Neural progenitor cell (in vitro differentiated cells): ENCODE measurements around the gene NRCAM. TPM values are rescaled to one million over a fixed set of nuclear protein-coding genes. Genes with fewer than 3 reads are reported as not detected.
"Not testable (repeated sequence)": the region's sequence is repeated elsewhere in the genome, so short reads cannot be mapped to it uniquely, and the experiment has no call there.

Source experiments
- DNase-seq: peaks from one replicate; pipeline ENCODE4 v3.0.0-alpha.2; 2016; ENCODE audit warnings: low spot score
- H2AFZ ChIP-seq: fragments of 200-600 bp; sonication (generic); replicated peaks from 2 replicates; pipeline ENCODE4 v1.6.1; 2016; ENCODE audit warnings: antibody characterized with exemption
- H3F3A ChIP-seq: fragments of 200-600 bp; sonication (generic); 2 replicates; pipeline ENCODE4 v1.6.1; 2016; ENCODE audit warnings: antibody characterized with exemption, low read depth
- H3K27ac ChIP-seq: fragments of 200-600 bp; sonication (generic); 2 replicates; pipeline ENCODE4 v1.5.1; 2016; ENCODE audit warnings: mild to moderate bottlenecking
- H3K27me3 ChIP-seq: fragments of 200-600 bp; sonication (generic); 2 replicates; pipeline ENCODE4 v1.6.1; 2016; ENCODE audit warnings: mild to moderate bottlenecking, moderate library complexity
- H3K36me3 ChIP-seq: fragments of 200-600 bp; sonication (generic); 2 replicates; pipeline ENCODE4 v1.5.1; 2016
- H3K4me1 ChIP-seq: fragments of 200-600 bp; sonication (generic); 2 replicates; pipeline ENCODE4 v1.6.1; 2016; ENCODE audit warnings: mixed run types
- H3K4me2 ChIP-seq: fragments of 200-600 bp; sonication (generic); 2 replicates; pipeline ENCODE4 v1.6.1; 2016
- H3K4me3 ChIP-seq: fragments of 200-600 bp; sonication (generic); 2 replicates; pipeline ENCODE4 v1.5.1; 2016
- H3K79me2 ChIP-seq: fragments of 200-600 bp; sonication (generic); 2 replicates; pipeline ENCODE4 v1.6.1; 2016; ENCODE audit warnings: low read depth
- H3K9ac ChIP-seq: fragments of 200-600 bp; sonication (generic); 2 replicates; pipeline ENCODE4 v1.6.1; 2016
- H3K9me3 ChIP-seq: fragments of 200-600 bp; sonication (generic); 2 replicates; pipeline ENCODE4 v1.5.1; 2016; ENCODE audit warnings: low read depth
- H4K20me1 ChIP-seq: fragments of 200-600 bp; sonication (generic); 2 replicates; pipeline ENCODE4 v1.6.1; 2016; ENCODE audit warnings: low read depth
- H3K27ac Mint-ChIP-seq: 3 replicates; pipeline ENCODE4 v1.8.0; 2021; ENCODE audit warnings: mixed read lengths
- H3K27me3 Mint-ChIP-seq: 2 replicates; pipeline ENCODE4 v1.8.0; 2022; ENCODE audit warnings: low read depth, mild to moderate bottlenecking, inconsistent platforms, moderate library complexity, mixed read lengths; ENCODE audit not compliant: insufficient read depth
- H3K36me3 Mint-ChIP-seq: 3 replicates; pipeline ENCODE4 v1.8.0; 2021; ENCODE audit warnings: mixed read lengths
- H3K4me1 Mint-ChIP-seq: 3 replicates; pipeline ENCODE4 v1.8.0; 2021; ENCODE audit warnings: mixed read lengths
- H3K4me3 Mint-ChIP-seq: 3 replicates; pipeline ENCODE4 v1.8.0; 2021; ENCODE audit warnings: mild to moderate bottlenecking, moderate library complexity, mixed read lengths
- H3K9me3 Mint-ChIP-seq: 3 replicates; pipeline ENCODE4 v1.8.0; 2020; ENCODE audit warnings: mixed read lengths
- CTCF ChIP-seq: fragments of 200-600 bp; sonication (generic); IDR thresholded peaks from 2 replicates; pipeline ENCODE4 v1.5.1; 2017; ENCODE audit warnings: antibody characterized with exemption, mild to moderate bottlenecking
- EZH2 ChIP-seq: fragments of 200-600 bp; sonication (generic); IDR thresholded peaks from 2 replicates; pipeline ENCODE4 v1.6.1; 2017; ENCODE audit warnings: antibody characterized with exemption, mild to moderate bottlenecking, moderate library complexity
- EZH2phosphoT487 ChIP-seq: fragments of 200-600 bp; sonication (generic); IDR thresholded peaks from 2 replicates; pipeline ENCODE4 v1.6.1; 2017; ENCODE audit warnings: antibody characterized with exemption
- total RNA-seq: library from RNA; depleted of rRNA; stranded (reverse); fragments of >200 nt; gene quantifications from 2 replicates; pipeline ENCODE4 v1.2.3, GENCODE V29; 2015; ENCODE audit warnings: low replicate concordance

Gene NRCAM
- total RNA-seq, 1 donor from 2014 or later, result 104 TPM

DNA sequence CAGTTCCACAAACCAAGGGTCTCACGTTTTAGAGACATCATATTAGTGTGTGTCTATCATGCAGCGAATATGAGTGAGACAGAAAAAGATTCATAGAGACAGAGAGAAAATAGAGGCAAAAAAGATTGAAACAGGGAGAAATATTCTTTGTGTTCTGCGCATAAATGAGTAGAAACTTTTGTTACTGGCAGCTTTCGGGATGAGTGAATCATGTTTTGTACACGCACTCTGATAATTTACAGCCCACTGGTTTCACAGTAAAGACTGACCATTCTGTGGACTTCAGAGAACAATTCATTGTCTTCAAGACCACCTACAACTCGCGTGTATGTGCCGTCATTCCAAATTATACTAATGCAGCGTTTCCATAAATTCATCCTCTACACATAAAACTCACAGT lies 60.2 kb downstream of the NRCAM start:
- H3K27ac ChIP-seq, result no peak overlapping the region
- no peak overlapping the region for H3K27ac Mint-ChIP-seq
- no peaks in the 10 kb centered on the region for H3F3A ChIP-seq
- H3K27me3 ChIP-seq, result no peaks in the 10 kb centered on the region
- no peaks in the 10 kb centered on the region for H3K4me1 ChIP-seq
- H3K27me3 Mint-ChIP-seq, result no peaks in the 10 kb centered on the region
- H4K20me1 ChIP-seq, result no peaks in the 10 kb centered on the region
- H3K4me3 Mint-ChIP-seq, result no peak overlapping the region
- peaks cover 3% of the 10 kb centered on the region for H3K36me3 Mint-ChIP-seq
- no peak overlapping the region for H3K4me2 ChIP-seq
- peaks cover 3% of the 10 kb centered on the region for H3K9me3 Mint-ChIP-seq
- no peaks in the 10 kb centered on the region for H3K9me3 ChIP-seq
- H3K4me3 ChIP-seq, result no peak overlapping the region
- H3K79me2 ChIP-seq, result no peaks in the 10 kb centered on the region
- no peak for DNase-seq
- H3K4me1 Mint-ChIP-seq, result peaks cover 10% of the 10 kb centered on the region
- H3K36me3 ChIP-seq, result no peaks in the 10 kb centered on the region
- no peak for TF ChIP-seq CTCF
- no peak for TF ChIP-seq EZH2phosphoT487
- no peak for TF ChIP-seq EZH2
- no peak overlapping the region for H2AFZ ChIP-seq
- no peak overlapping the region for H3K9ac ChIP-seq

DNA sequence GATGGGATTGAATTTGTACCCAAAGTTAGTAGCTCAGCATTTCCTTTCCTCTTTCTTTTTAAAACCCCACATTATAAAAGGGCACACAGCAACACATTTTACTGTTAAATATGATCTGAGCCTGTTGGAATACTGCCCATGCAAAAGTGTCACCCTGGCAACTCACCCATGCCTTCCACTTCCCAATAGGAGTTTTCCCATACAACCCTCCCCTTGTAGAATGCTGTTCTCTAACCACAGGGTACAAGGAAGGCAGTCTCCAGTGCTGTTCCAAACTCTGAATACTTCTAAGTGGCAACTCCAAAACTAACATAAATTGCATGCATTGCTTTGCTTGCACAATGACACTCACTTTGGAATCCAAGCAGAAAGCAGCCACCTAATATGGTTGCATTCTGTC lies 60.8 kb downstream of the NRCAM start:
- Histone ChIP-seq H3K27me3 (no peaks in the 10 kb centered on the region), H3K9me3 (no peaks in the 10 kb centered on the region), H3K4me3 (no peak overlapping the region), H3F3A (no peaks in the 10 kb centered on the region), H3K9ac (no peak overlapping the region), H3K4me1 (no peaks in the 10 kb centered on the region), H3K79me2 (no peaks in the 10 kb centered on the region), H2AFZ (no peak overlapping the region), H3K4me2 (no peak overlapping the region), H3K36me3 (no peaks in the 10 kb centered on the region), H3K27ac (no peak overlapping the region), H4K20me1 (no peaks in the 10 kb centered on the region)
- no peak for DNase-seq
- Mint-ChIP-seq H3K4me1 (peaks cover 10% of the 10 kb centered on the region), H3K9me3 (peaks cover 4% of the 10 kb centered on the region), H3K4me3 (no peak overlapping the region), H3K36me3 (peaks cover 3% of the 10 kb centered on the region), H3K27me3 (no peaks in the 10 kb centered on the region), H3K27ac (no peak overlapping the region)
- TF ChIP-seq EZH2phosphoT487 (no peak), EZH2 (no peak), CTCF (no peak)

DNA sequence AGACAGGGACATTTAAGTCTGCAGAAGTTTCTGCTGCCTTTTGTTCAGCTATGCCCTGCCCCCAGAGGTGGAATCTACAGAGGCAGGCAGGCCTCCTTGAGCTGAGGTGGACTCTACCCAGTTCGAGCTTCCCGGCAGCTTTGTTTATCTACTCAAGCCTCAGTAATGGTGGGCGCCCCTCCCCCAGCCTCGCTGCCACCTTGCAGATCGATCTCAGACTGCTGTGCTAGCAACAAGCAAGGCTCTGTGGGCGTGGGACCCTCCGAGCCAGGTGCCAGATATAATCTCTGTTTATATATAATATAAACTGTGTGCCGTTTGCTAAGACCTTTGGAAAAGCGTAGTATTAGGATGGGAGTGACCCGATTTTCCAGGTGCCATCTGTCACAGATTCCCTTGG lies 63.1 kb downstream of the NRCAM start:
- H3K36me3 Mint-ChIP-seq, H3K4me2 ChIP-seq, H3K9ac ChIP-seq, H3K4me3 Mint-ChIP-seq, H3K79me2 ChIP-seq, H3K27me3 ChIP-seq, H3K27me3 Mint-ChIP-seq, H4K20me1 ChIP-seq, H3K36me3 ChIP-seq, H3K4me3 ChIP-seq, H3K4me1 ChIP-seq, H3K27ac Mint-ChIP-seq, H2AFZ ChIP-seq, DNase-seq, H3K9me3 ChIP-seq, H3F3A ChIP-seq, H3K4me1 Mint-ChIP-seq, H3K27ac ChIP-seq: not testable (repeated sequence)
- H3K9me3 Mint-ChIP-seq, result peaks cover 19% of the 10 kb centered on the region

- H3K9me3 Mint-ChIP-seq, result peaks cover 16% of the 10 kb centered on the region
- H3K9me3 ChIP-seq, H3K4me3 ChIP-seq, H3K4me2 ChIP-seq, H3K4me3 Mint-ChIP-seq, H3K36me3 Mint-ChIP-seq, H3K9ac ChIP-seq, H3K27me3 Mint-ChIP-seq, DNase-seq, H3F3A ChIP-seq, H3K79me2 ChIP-seq, H3K27ac ChIP-seq, H2AFZ ChIP-seq, H3K27me3 ChIP-seq, H3K27ac Mint-ChIP-seq, H4K20me1 ChIP-seq, H3K36me3 ChIP-seq, H3K4me1 ChIP-seq: not testable (repeated sequence)
- peaks cover 13% of the 10 kb centered on the region for H3K4me1 Mint-ChIP-seq
Measured at GRCh38 chr7:108387686-108388085, 68.5 kb downstream of the NRCAM start.
